HCT116 (cell line): Measurements from ENCODE around the gene CTNND1. TPM values are rescaled to one million over a fixed set of nuclear protein-coding genes. Genes with fewer than 3 reads are reported as not detected.

Experiments
- ATAC-seq: fragments of 200-7000 bp; cut with Tn5 transposase; 2 replicates; pipeline ENCODE4 v1.9.1; 2020; ENCODE audit warnings: mild to moderate bottlenecking, moderate library complexity
- BruUV-seq: library from RNA; stranded (reverse); fragments of 400-500 nt; replicated peaks from 2 replicates; lab custom pipeline; 2021; lab: Mats Ljungman, UMichigan
- CTCF ChIA-PET: fragments of 300-600 bp; sonication (Branson Sonifier 250); formaldehyde crosslinking; loops from one replicate; lab custom pipeline; 2021; ENCODE audit warnings: antibody characterized with exemption; lab: Charles Lee
- POLR2A ChIA-PET: fragments of 300-600, 350-600 bp; sonication (Branson Sonifier 250); formaldehyde crosslinking; loops from one replicate; lab custom pipeline; 2021; ENCODE audit warnings: antibody characterized with exemption; lab: Charles Lee
- RAD21 ChIA-PET, 2 experiments: fragments of 300-600 bp; sonication (Branson Sonifier 250); formaldehyde crosslinking; loops; one replicate each; lab custom pipeline; 2023; ENCODE audit warnings: low total read pairs in 2 of 2; ENCODE audit not compliant: uncharacterized antibody in 2 of 2, unreplicated experiment in 2 of 2, low non-redundant PET in 1 of 2; lab: Charles Lee
- DNase-seq: peaks from one replicate; pipeline ENCODE4 v3.0.0-alpha.2; 2010; ENCODE audit warnings: low read depth, low spot score
- H2AFZ ChIP-seq: fragments of 200-600 bp; shearing (Covaris generic), sonication (generic); 2 replicates; pipeline ENCODE4 v1.6.1; 2017; ENCODE audit warnings: low read depth, mixed run types, mixed read lengths, antibody characterized with exemption, low read length; ENCODE audit not compliant: poor library complexity, severe bottlenecking
- H3K27ac ChIP-seq: 2 replicates; pipeline ENCODE4 v1.5.1; 2012; ENCODE audit warnings: low read depth, low read length
- H3K27me3 ChIP-seq: fragments of 200-600 bp; sonication (generic); 2 replicates; pipeline ENCODE4 v1.6.1; 2016; ENCODE audit warnings: mixed run types, low read length, mixed read lengths; ENCODE audit not compliant: insufficient read depth
- H3K36me3 ChIP-seq, 2 experiments: fragments of 200-500 bp in 1 of 2; fragments of 200-600 bp in 1 of 2; sonication (Bioruptor generic) in 1 of 2; sonication (generic) in 1 of 2; 2 replicates each; pipeline versions ENCODE4 v1.5.1 to v1.6.1; 2014 to 2016; ENCODE audit warnings: low read length in 2 of 2, inconsistent platforms in 1 of 2, mixed read lengths in 1 of 2, mixed run types in 1 of 2; ENCODE audit not compliant: insufficient read depth in 2 of 2, control insufficient read depth in 1 of 2
- H3K4me1 ChIP-seq, 2 experiments: fragments of 200-600 bp in 1 of 2; sonication (generic) in 1 of 2; 2 replicates each; pipeline versions ENCODE4 v1.5.1 to v1.6.1; 2012 to 2017; ENCODE audit warnings: low read length in 2 of 2, inconsistent platforms in 1 of 2, mild to moderate bottlenecking in 1 of 2, mixed read lengths in 1 of 2, mixed run types in 1 of 2, moderate library complexity in 1 of 2; ENCODE audit not compliant: insufficient read depth in 2 of 2, control insufficient read depth in 1 of 2
- H3K4me2 ChIP-seq: fragments of 200-600 bp; sonication (generic); 2 replicates; pipeline ENCODE4 v1.6.1; 2017; ENCODE audit warnings: mixed run types, low read length, mixed read lengths
- H3K4me3 ChIP-seq, 2 experiments: fragments of 200-600 bp in 1 of 2; sonication (generic) in 1 of 2; replicated peaks in 1 of 2; 2 replicates each; pipeline ENCODE4 v1.5.1; 2011 to 2016; ENCODE audit warnings: low read length in 2 of 2, control low read depth in 1 of 2, low read depth in 1 of 2, mild to moderate bottlenecking in 1 of 2, mixed read lengths in 1 of 2, mixed run types in 1 of 2
- H3K79me2 ChIP-seq: fragments of 200-600 bp; sonication (generic); 2 replicates; pipeline ENCODE4 v1.6.1; 2017; ENCODE audit warnings: mild to moderate bottlenecking, mixed run types, low read length, moderate library complexity, mixed read lengths; ENCODE audit not compliant: insufficient read depth
- H3K9ac ChIP-seq: fragments of 200-600 bp; sonication (generic); 2 replicates; pipeline ENCODE4 v1.6.1; 2016; ENCODE audit warnings: low read length, mixed read lengths
- H3K9me2 ChIP-seq: fragments of 200-600 bp; sonication (generic), shearing (Covaris generic); 2 replicates; pipeline ENCODE4 v1.6.1; 2017; ENCODE audit warnings: mixed run types, mild to moderate bottlenecking, moderate library complexity; ENCODE audit not compliant: insufficient read depth
- H3K9me3 ChIP-seq, 2 experiments: fragments of 200-500 bp in 1 of 2; fragments of 200-600 bp in 1 of 2; sonication (Bioruptor generic) in 1 of 2; sonication (generic) in 1 of 2; 2 replicates each; pipeline ENCODE4 v1.6.1; 2014 to 2017; ENCODE audit warnings: low read length in 2 of 2, mixed read lengths in 2 of 2, inconsistent platforms in 1 of 2, low read depth in 1 of 2, mild to moderate bottlenecking in 1 of 2, mixed run types in 1 of 2, moderate library complexity in 1 of 2; ENCODE audit not compliant: control insufficient read depth in 1 of 2, insufficient read depth in 1 of 2
- H4K20me1 ChIP-seq: fragments of 200-600 bp; sonication (generic), shearing (Covaris generic); 2 replicates; pipeline ENCODE4 v1.6.1; 2017; ENCODE audit warnings: mixed run types, mild to moderate bottlenecking, moderate library complexity; ENCODE audit not compliant: insufficient read depth
- CBX3 ChIP-seq: IDR thresholded peaks from 2 replicates; pipeline ENCODE4 v1.6.1; 2012; ENCODE audit warnings: low read depth
- CEBPB ChIP-seq: IDR thresholded peaks from 2 replicates; pipeline ENCODE4 v1.6.1; 2012; ENCODE audit warnings: low read depth
- EGR1 ChIP-seq: IDR thresholded peaks from 2 replicates; pipeline ENCODE4 v1.6.1; 2012; ENCODE audit warnings: low read depth
- EZH2 ChIP-seq: fragments of 200-600 bp; sonication (generic); IDR thresholded peaks from 2 replicates; pipeline ENCODE4 v1.6.1; 2017; ENCODE audit warnings: antibody characterized with exemption, mixed run types
- EZH2phosphoT487 ChIP-seq: fragments of 200-600 bp; IDR thresholded peaks from 2 replicates; pipeline ENCODE4 v1.6.1; 2018; ENCODE audit warnings: antibody characterized with exemption, borderline replicate concordance
- JUND ChIP-seq: IDR thresholded peaks from 2 replicates; pipeline ENCODE4 v1.6.1; 2012
- MAX ChIP-seq: IDR thresholded peaks from 2 replicates; pipeline ENCODE4 v1.6.1; 2012
- POLR2A ChIP-seq: IDR thresholded peaks from 2 replicates; pipeline ENCODE4 v1.7.0; 2011; ENCODE audit warnings: borderline replicate concordance; ENCODE audit not compliant: insufficient read depth, insufficient read length; ENCODE audit errors: extremely low read depth
- POLR2AphosphoS5 ChIP-seq: IDR thresholded peaks from 2 replicates; pipeline ENCODE4 v1.6.1; 2011; ENCODE audit warnings: mild to moderate bottlenecking, low read depth, low read length, moderate library complexity
- RAD21 ChIP-seq: IDR thresholded peaks from 2 replicates; pipeline ENCODE4 v1.6.1; 2012; ENCODE audit warnings: low read depth, mild to moderate bottlenecking
- REST ChIP-seq: IDR thresholded peaks from 2 replicates; pipeline ENCODE4 v1.6.1; 2012; ENCODE audit warnings: low read depth
- SIN3A ChIP-seq: IDR thresholded peaks from 2 replicates; pipeline ENCODE4 v1.6.1; 2012; ENCODE audit warnings: low read depth
- SRF ChIP-seq: IDR thresholded peaks from 2 replicates; pipeline ENCODE4 v1.6.1; 2012; ENCODE audit warnings: low read depth
- YY1 ChIP-seq: IDR thresholded peaks from 2 replicates; pipeline ENCODE4 v1.6.1; 2011; ENCODE audit warnings: low read length, low read depth, moderate library complexity, mild to moderate bottlenecking; ENCODE audit not compliant: insufficient replicate concordance; ENCODE audit errors: extremely low read depth
- ZFX ChIP-seq: fragments of 450-650 bp; IDR thresholded peaks from 2 replicates; pipeline ENCODE4 v1.6.1; 2017
- ZNF274 ChIP-seq: fragments of 200-500 bp; sonication (Bioruptor generic); IDR thresholded peaks from 2 replicates; pipeline ENCODE4 v1.6.1; 2014; ENCODE audit warnings: mild to moderate bottlenecking, low read depth, low read length, inconsistent platforms
- intact Hi-C: fragments of 100-400 bp; cut with micrococcal nuclease; formaldehyde crosslinking; loops from 2 replicates; pipeline ENCODE4 v1.10.0; 2022
- total RNA-seq: library from RNA; stranded (reverse); gene quantifications from one replicate; pipeline ENCODE4 v1.2.1, GENCODE V29; 2021; ENCODE audit not compliant: unreplicated experiment
- TF ChIP-seq, protein P1 (sequence below), 3 experiments: fragments of 200-600 bp in 1 of 3; sonication (generic) in 1 of 3; IDR thresholded peaks in 2 of 3; conservative IDR thresholded peaks in 1 of 3; 2 replicates each; pipeline ENCODE4 v1.5.1; 2012 to 2017; ENCODE audit warnings: low read depth in 2 of 3, low read length in 2 of 3, antibody characterized with exemption in 1 of 3, borderline replicate concordance in 1 of 3, control low read depth in 1 of 3, mild to moderate bottlenecking in 1 of 3, mixed read lengths in 1 of 3, mixed run types in 1 of 3, moderate library complexity in 1 of 3; ENCODE audit not compliant: insufficient read depth in 1 of 3

CTNND1 gene
- total RNA-seq, 1 experiment from 2014 or later: 157 TPM

- H3K9me3 ChIP-seq: no peaks in the 10 kb centered on the region
- ATAC-seq (no peak), DNase-seq (no peak)
- no TSS peak for BruUV-seq
- ChIA-PET POLR2A (interaction anchor here (1.3 kb wide), 1 partner anchor 17 kb away, joined by 3 read pairs; the partner anchor contains the start of genes MED19 and TMX2), RAD21 (no interaction called here), CTCF (no interaction called here)
- no peak overlapping the region for H3K4me3 ChIP-seq
- no peak overlapping the region for H3K4me2 ChIP-seq
- H4K20me1 ChIP-seq: peaks cover 9% of the 10 kb centered on the region; the same call in 1 of the 2 replicates
- no peaks in the 10 kb centered on the region for H3K27me3 ChIP-seq
- no peak overlapping the region for H2AFZ ChIP-seq
- peaks cover 0 to 10% of the 10 kb centered on the region in 2 experiments; a peak in 1 of 4 replicates for H3K36me3 ChIP-seq
- no peaks in the 10 kb centered on the region for H3K9me2 ChIP-seq
- peaks cover 23 to 30% of the 10 kb centered on the region in 2 experiments for H3K4me1 ChIP-seq
- H3K27ac ChIP-seq: no peak overlapping the region
- no peak for TF ChIP-seq EZH2
- no peak for TF ChIP-seq YY1
- TF ChIP-seq SIN3A: no peak
- no peak for TF ChIP-seq REST
- no peak for TF ChIP-seq RAD21
- intact Hi-C loops: no loop called here
- H3K9ac ChIP-seq: no peak overlapping the region
- H3K79me2 ChIP-seq: peaks cover 100% of the 10 kb centered on the region
Measured at GRCh38 chr11:57728829-57729228, 32.8 kb upstream of the CTNND1 start.

GRCh38 chr11:57729479-57729878 is 32.1 kb upstream of the CTNND1 start:
- Histone ChIP-seq H3K4me2 (no peak overlapping the region), H3K27me3 (no peaks in the 10 kb centered on the region), H3K27ac (no peak overlapping the region), H3K9ac (no peak overlapping the region), H3K79me2 (peaks cover 100% of the 10 kb centered on the region), H4K20me1 (peaks cover 5% of the 10 kb centered on the region; the same call in 1 of the 2 replicates), H3K9me2 (no peaks in the 10 kb centered on the region), H3K4me3 (no peak overlapping the region), H3K4me1 (peaks cover 23 to 36% of the 10 kb centered on the region in 2 experiments), H3K36me3 (peaks cover 0 to 10% of the 10 kb centered on the region in 2 experiments; a peak in 1 of 4 replicates), H2AFZ (no peak overlapping the region), H3K9me3 (no peaks in the 10 kb centered on the region)
- ChIA-PET RAD21 (no interaction called here), POLR2A (interaction anchor here (1.3 kb wide), 1 partner anchor 17 kb away, joined by 3 read pairs; the partner anchor contains the start of genes MED19 and TMX2), CTCF (no interaction called here)
- BruUV-seq: no TSS peak
- intact Hi-C loops: no loop called here
- DNase-seq: no peak
- ATAC-seq: no peak
- TF ChIP-seq SRF: no peak
- TF ChIP-seq EGR1: no peak
- no peak for TF ChIP-seq ZFX
- no peak for TF ChIP-seq EZH2
- no peak for TF ChIP-seq RAD21
- TF ChIP-seq CEBPB: no peak
- TF ChIP-seq CBX3: no peak
- TF ChIP-seq EZH2phosphoT487: no peak
- TF ChIP-seq POLR2AphosphoS5: no peak
- TF ChIP-seq ZNF274: no peak
- TF ChIP-seq SIN3A: no peak
- no peak for TF ChIP-seq POLR2A
- no peak for TF ChIP-seq MAX
- no peak for TF ChIP-seq JUND
- TF ChIP-seq, protein P1, sequence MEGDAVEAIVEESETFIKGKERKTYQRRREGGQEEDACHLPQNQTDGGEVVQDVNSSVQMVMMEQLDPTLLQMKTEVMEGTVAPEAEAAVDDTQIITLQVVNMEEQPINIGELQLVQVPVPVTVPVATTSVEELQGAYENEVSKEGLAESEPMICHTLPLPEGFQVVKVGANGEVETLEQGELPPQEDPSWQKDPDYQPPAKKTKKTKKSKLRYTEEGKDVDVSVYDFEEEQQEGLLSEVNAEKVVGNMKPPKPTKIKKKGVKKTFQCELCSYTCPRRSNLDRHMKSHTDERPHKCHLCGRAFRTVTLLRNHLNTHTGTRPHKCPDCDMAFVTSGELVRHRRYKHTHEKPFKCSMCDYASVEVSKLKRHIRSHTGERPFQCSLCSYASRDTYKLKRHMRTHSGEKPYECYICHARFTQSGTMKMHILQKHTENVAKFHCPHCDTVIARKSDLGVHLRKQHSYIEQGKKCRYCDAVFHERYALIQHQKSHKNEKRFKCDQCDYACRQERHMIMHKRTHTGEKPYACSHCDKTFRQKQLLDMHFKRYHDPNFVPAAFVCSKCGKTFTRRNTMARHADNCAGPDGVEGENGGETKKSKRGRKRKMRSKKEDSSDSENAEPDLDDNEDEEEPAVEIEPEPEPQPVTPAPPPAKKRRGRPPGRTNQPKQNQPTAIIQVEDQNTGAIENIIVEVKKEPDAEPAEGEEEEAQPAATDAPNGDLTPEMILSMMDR (IDR thresholded peaks at IDR 0.05 in 2 of 3, conservative IDR thresholded peaks at IDR 0.05 in 1 of 3; ENCODE audit: borderline replicate concordance in 1 of 3, insufficient read depth in 1 of 3, low read depth in 2 of 3, low read length in 2 of 3): no peak
